ENCODE data around the gene RFC1.
"Not testable (repeated sequence)": the region's sequence is repeated elsewhere in the genome, so short reads cannot be mapped to it uniquely, and the experiment has no call there.

RFC1 gene

GRCh38 chr4:39280770-39281169, 85.4 kb downstream of the RFC1 start:
- no peak for DNase-seq (ENCODE audit: low spot score)
- no peak for TF ChIP-seq CTCF (IDR thresholded peaks at IDR 0.05; ENCODE audit: borderline replicate concordance, control extremely low read depth, extremely low read depth, insufficient read depth, missing control alignments)
- in situ Hi-C loops (cut with MboI; ENCODE audit: low sequenced_read_pairs, unreplicated experiment), result no loop called here

GRCh38 chr4:39279416-39279815, 86.7 kb downstream of the RFC1 start:
- DNase-seq (ENCODE audit: low spot score), result no peak
- TF ChIP-seq CTCF (IDR thresholded peaks at IDR 0.05; ENCODE audit: borderline replicate concordance, control extremely low read depth, extremely low read depth, insufficient read depth, missing control alignments), result no peak
- in situ Hi-C loops (cut with MboI; ENCODE audit: low sequenced_read_pairs, unreplicated experiment), result no loop called here

GRCh38 chr4:39278476-39278875, 87.7 kb downstream of the RFC1 start:
- DNase-seq (ENCODE audit: low spot score), result no peak
- in situ Hi-C loops (cut with MboI; ENCODE audit: low sequenced_read_pairs, unreplicated experiment), result no loop called here
- TF ChIP-seq CTCF (IDR thresholded peaks at IDR 0.05; ENCODE audit: borderline replicate concordance, control extremely low read depth, extremely low read depth, insufficient read depth, missing control alignments), result no peak

- in situ Hi-C loops (cut with MboI; ENCODE audit: low sequenced_read_pairs, unreplicated experiment); DNase-seq (ENCODE audit: low spot score): not testable (repeated sequence)
Measured at GRCh38 chr4:39277661-39278060, 88.5 kb downstream of the RFC1 start.

GRCh38 chr4:39274503-39274902, 91.7 kb downstream of the RFC1 start:
- in situ Hi-C loops (cut with MboI; ENCODE audit: low sequenced_read_pairs, unreplicated experiment), result no loop called here
- DNase-seq (ENCODE audit: low spot score), result no peak
- no peak for TF ChIP-seq CTCF (IDR thresholded peaks at IDR 0.05; ENCODE audit: borderline replicate concordance, control extremely low read depth, extremely low read depth, insufficient read depth, missing control alignments)

GRCh38 chr4:39263895-39264294, 102.3 kb downstream of the RFC1 start:
- DNase-seq (ENCODE audit: low spot score), result no peak
- in situ Hi-C loops (cut with MboI; ENCODE audit: low sequenced_read_pairs, unreplicated experiment), result no loop called here
- TF ChIP-seq CTCF (IDR thresholded peaks at IDR 0.05; ENCODE audit: borderline replicate concordance, control extremely low read depth, extremely low read depth, insufficient read depth, missing control alignments), result no peak

GRCh38 chr4:39259571-39260330, 106.4 kb downstream of the RFC1 start:
- in situ Hi-C loops (cut with MboI; ENCODE audit: low sequenced_read_pairs, unreplicated experiment), result no loop called here

More at GRCh38 chr4:39259571-39260330, 106.4 kb downstream of the RFC1 start:
- no peak for TF ChIP-seq CTCF (IDR thresholded peaks at IDR 0.05; ENCODE audit: borderline replicate concordance, control extremely low read depth, extremely low read depth, insufficient read depth, missing control alignments)
- no peak for DNase-seq (ENCODE audit: low spot score)

Measured in GM13976 (cell line).